ENCODE results near the gene NCK2. TPM values are rescaled to one million over a fixed set of nuclear protein-coding genes. Genes with fewer than 3 reads are reported as not detected.

NCK2 gene
- total and polyA plus RNA-seq, 12 donors, result 18.5 to 45.1 (median 29.0) TPM

DNA sequence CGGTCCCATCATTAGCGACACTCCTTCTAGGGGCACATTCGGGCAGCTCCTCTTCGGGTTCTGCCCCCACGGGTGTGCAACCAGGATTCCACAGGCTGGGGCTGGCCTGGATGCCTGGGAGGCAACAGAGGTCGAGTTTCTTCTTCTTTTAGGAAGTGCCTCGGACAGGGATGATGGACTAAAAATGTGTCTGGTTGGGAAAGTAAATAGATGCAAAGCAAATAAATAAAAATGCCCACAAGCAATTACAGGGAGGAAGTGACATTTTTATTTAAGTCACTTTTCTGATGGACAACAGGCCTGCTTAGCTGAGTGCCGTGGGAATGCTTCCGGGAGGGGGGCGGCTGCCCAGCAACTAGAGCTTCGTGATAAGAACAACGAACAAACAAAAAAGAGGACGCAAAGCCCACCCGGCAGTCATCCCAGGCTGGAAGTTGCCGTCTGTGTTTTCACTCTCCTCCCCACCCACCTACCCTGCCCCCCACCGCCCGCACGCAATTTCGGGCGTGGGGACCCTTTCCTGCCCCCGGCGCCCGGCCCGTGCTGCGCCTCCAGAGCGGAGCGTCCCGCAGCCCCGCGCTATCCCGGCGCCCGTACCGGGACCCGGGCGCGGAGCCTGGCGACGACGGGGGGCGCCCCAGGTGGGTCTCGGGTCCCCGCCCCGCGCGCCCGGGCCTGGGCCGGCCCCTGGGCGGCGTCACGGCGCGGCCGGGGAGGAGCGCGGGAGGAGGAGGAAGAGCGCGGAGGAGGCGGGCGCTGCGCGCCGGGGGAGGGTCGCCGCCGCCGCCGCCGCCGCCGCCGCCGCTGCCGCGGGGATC, 412 bp upstream of the NCK2 start:
- no peak for TF ChIP-seq CTCF (IDR thresholded peaks at IDR 0.05)
- H3K4me1 ChIP-seq, result peaks cover 13 to 55% (median 46%) of the 10 kb centered on the region in 9 donors
- intact Hi-C loops (cut with DNase I), result loop anchor here in 7 of 10 donors (5.0 to 10.0 kb wide), 9 partner anchors 71 to 443 kb away; no protein-coding TSS in a partner anchor

GRCh38 chr2:105746177-105747080, 1.7 kb downstream of the NCK2 start:
- Histone ChIP-seq H3K36me3 (no peaks in the 10 kb centered on the region), H3K9me3 (no peaks in the 10 kb centered on the region), H3K27me3 (no peaks in the 10 kb centered on the region), H3K4me3 (peak overlapping the region; percentile 69 to 98 (median 85)), H3K27ac (peak overlapping the region in 9 of 10 donors; percentile 24 to 95 (median 92)), H3K4me1 (peaks cover 13 to 66% (median 60%) of the 10 kb centered on the region in 9 donors)
- intact Hi-C loops (cut with DNase I), result loop anchor here in 6 of 10 donors (5.0 to 10.0 kb wide), 8 partner anchors 68 to 338 kb away; no protein-coding TSS in a partner anchor
- peak in 2 of 8 donors; percentile 17 to 31 for ATAC-seq
- TF ChIP-seq CTCF (IDR thresholded peaks at IDR 0.05), result no peak
- 40 to 52% methylated on average over 23 of the region's 23 CpGs for WGBS, 2 donors
- DNase-seq, result peak; percentile 36 to 45

More for the DNA sequence above, 412 bp upstream of the NCK2 start:
- ATAC-seq (peak; percentile 72 to 93 (median 90)), DNase-seq (peak; percentile 56 to 79)
- H3K4me3 ChIP-seq, result peak overlapping the region; percentile 53 to 85 (median 76)
- no peaks in the 10 kb centered on the region for H3K27me3 ChIP-seq
- 2 to 3% methylated on average over 39 to 73 of the region's 75 CpGs for WGBS, 2 donors
- H3K9me3 ChIP-seq, result no peaks in the 10 kb centered on the region
- no peaks in the 10 kb centered on the region for H3K36me3 ChIP-seq
- peak overlapping the region; percentile 89 to 97 (median 94) for H3K27ac ChIP-seq

GRCh38 chr2:105747254-105747894, 2.7 kb downstream of the NCK2 start:
- DNase-seq (no peak), ATAC-seq (no peak)
- H3K4me3 ChIP-seq, result peak overlapping the region in 5 of 10 donors; percentile 69 to 97 (median 87)
- intact Hi-C loops (cut with DNase I), result loop anchor here in 6 of 10 donors (5.0 to 10.0 kb wide), 8 partner anchors 67 to 337 kb away; no protein-coding TSS in a partner anchor
- H3K27me3 ChIP-seq, result no peaks in the 10 kb centered on the region
- WGBS, 2 donors, result 71 to 79% methylated on average over 13 of the region's 13 CpGs
- peak overlapping the region in 6 of 10 donors; percentile 9 to 94 (median 28) for H3K27ac ChIP-seq
- TF ChIP-seq CTCF (IDR thresholded peaks at IDR 0.05), result no peak
- no peaks in the 10 kb centered on the region for H3K9me3 ChIP-seq
- no peaks in the 10 kb centered on the region for H3K36me3 ChIP-seq
- peaks cover 13 to 71% (median 60%) of the 10 kb centered on the region in 9 donors for H3K4me1 ChIP-seq

All from heart right ventricle (tissue), 16 donors.